Urinary bladder (tissue), 4 donors: Measurements from ENCODE around the gene NPFFR2. TPM values are rescaled to one million over a fixed set of nuclear protein-coding genes. Genes with fewer than 3 reads are reported as not detected.
"Not testable (repeated sequence)": the region's sequence is repeated elsewhere in the genome, so short reads cannot be mapped to it uniquely, and the experiment has no call there.

ENCODE experiments used
- DNase-seq: peaks from one replicate; pipeline ENCODE4 v3.0.0-alpha.2; 2015; ENCODE audit errors: extremely low spot score
- H3K27ac ChIP-seq: one replicate; pipeline ENCODE4 v1.5.1; 2013; ENCODE audit warnings: low read depth, mild to moderate bottlenecking, moderate library complexity
- H3K36me3 ChIP-seq: one replicate; pipeline ENCODE4 v1.6.1; 2013; ENCODE audit warnings: mild to moderate bottlenecking, moderate library complexity; ENCODE audit not compliant: insufficient read depth
- H3K4me1 ChIP-seq: one replicate; pipeline ENCODE4 v1.6.1; 2013; ENCODE audit warnings: mild to moderate bottlenecking, moderate library complexity; ENCODE audit not compliant: insufficient read depth
- H3K4me3 ChIP-seq: one replicate; pipeline ENCODE4 v1.5.1; 2013; ENCODE audit warnings: low read depth, low read length
- WGBS: extraction: QIAGEN DNeasy Blood & Tissue Kit; methylation state at CpG from one replicate; pipeline ENCODE4 v1.1.7; 2013; 5-methylcytosine and 5-hydroxymethylcytosine counted together
- polyA plus RNA-seq: library from polyadenylated mRNA; stranded (reverse); fragments of 200-250 nt; gene quantifications from one replicate; pipeline ENCODE4 v1.2.3, GENCODE V29; 2013
- total RNA-seq: library from RNA; depleted of rRNA; stranded (reverse); fragments of >200 nt; gene quantifications from one replicate; pipeline ENCODE4 v1.2.3, GENCODE V29; 2014
- donor health status: healthy with polysubstance abuse.
- donor health status: healthy.

Gene NPFFR2
- total and polyA plus RNA-seq, 2 donors = 1.6 to 3.3 TPM

DNA sequence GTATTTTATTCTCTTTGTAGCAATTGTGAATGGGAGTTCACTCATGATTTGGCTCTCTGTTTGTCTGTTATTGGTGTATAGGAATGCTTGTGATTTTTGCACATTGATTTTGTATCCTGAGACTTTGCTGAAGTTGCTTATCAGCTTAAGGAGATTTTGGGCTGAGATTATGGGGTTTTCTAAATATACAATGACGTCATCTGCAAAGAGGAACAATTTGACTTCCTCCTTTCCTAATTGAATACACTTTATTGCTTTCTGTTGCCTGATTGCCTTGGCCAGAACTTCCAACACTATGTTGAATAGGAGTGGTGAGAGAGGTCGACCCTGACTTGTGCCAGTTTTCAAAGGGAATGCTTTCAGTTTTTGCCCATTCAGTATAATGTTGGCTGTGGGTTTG is 108.2 kb downstream of the NPFFR2 start:
- not testable (repeated sequence) for H3K4me3 ChIP-seq, H3K4me1 ChIP-seq, H3K27ac ChIP-seq, H3K36me3 ChIP-seq, DNase-seq
- WGBS = 48% methylated on average over 2 of the region's 2 CpGs

DNA sequence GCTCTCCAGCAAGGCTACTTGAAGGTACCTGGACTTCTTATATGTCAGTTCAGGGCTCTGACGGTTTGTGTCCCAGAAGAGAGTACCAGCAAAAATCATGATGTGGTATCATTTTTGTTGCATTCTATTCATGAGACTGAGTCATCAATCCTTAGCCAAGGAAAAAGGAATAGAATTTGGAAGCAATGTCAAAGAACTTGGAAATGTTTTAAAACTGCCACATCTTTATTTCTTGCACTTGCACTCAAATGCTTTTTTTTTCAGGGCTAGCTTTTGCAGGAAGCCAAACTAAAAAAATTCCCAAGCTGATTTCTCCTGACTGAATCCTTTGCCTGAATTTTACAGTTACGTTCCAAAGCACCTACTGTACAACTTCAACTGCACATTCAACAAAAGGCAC is 112.4 kb downstream of the NPFFR2 start:
- Histone ChIP-seq H3K27ac (no peak overlapping the region), H3K4me3 (no peak overlapping the region), H3K4me1 (no peaks in the 10 kb centered on the region), H3K36me3 (no peaks in the 10 kb centered on the region)
- WGBS = 66% methylated on average over 2 of the region's 2 CpGs
- no peak for DNase-seq

DNA sequence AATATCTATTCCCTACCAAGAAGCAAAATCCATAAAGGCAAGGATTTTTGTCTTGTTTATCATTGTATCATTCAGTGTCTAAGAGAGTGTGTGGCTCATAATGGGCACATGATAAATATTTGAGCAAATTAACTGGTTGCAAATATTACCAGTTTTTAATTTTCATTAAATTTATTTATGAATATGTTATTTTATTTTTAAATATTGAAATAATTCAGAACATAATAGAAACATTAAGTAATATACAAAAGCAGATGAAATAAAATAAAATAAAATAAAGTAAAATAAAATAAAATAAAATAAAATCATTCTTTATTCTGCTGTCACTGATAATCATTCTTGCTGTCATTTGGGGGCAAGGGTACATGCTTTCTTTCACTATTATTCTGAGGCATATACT is 120.9 kb downstream of the NPFFR2 start:
- Histone ChIP-seq H3K4me3 (no peak overlapping the region), H3K27ac (no peak overlapping the region), H3K36me3 (no peaks in the 10 kb centered on the region), H3K4me1 (no peaks in the 10 kb centered on the region)
- no peak for DNase-seq

DNA sequence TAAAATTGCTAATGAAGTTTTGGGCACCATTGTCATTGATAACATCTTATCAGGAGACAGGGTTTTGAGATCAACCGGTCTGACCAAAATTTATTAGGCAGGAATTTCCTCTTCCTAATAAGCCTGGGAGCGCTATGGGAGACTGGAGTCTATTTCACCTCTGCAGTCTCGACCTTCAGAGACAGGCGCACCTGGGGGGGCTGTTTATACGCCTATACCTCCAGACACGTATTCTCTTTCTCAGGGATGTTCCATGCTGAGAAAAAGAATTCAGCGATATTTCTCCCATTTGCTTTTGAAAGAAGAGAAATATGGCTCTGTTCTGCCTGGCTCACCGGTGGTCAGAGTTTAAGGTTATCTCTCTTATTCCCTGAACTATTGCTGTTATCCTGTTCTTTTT is 121.8 kb downstream of the NPFFR2 start:
- WGBS = 36% methylated on average over 8 of the region's 8 CpGs
- H3K27ac ChIP-seq, DNase-seq, H3K4me3 ChIP-seq, H3K4me1 ChIP-seq, H3K36me3 ChIP-seq: not testable (repeated sequence)

DNA sequence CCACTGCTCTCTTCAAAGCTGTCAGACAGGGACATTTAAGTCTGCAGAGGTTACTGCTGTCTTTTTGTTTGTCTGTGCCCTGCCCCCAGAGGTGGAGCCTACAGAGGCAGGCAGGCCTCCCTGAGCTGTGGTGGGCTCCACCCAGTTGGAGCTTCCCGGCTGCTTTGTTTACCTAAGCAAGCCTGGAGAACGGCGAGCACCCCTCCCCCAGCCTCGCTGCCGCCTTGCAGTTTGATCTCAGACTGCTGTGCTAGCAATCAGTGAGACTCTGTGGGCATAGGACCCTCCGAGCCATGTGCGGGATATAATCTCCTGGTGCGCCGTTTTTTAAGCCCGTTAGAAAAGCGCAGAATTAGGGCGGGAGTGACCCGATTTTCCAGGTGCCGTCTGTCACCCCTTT is 137.5 kb downstream of the NPFFR2 start:
- H3K4me3 ChIP-seq, H3K36me3 ChIP-seq, H3K4me1 ChIP-seq, DNase-seq, H3K27ac ChIP-seq: not testable (repeated sequence)
- WGBS = 86% methylated on average over 14 of the region's 14 CpGs

DNA sequence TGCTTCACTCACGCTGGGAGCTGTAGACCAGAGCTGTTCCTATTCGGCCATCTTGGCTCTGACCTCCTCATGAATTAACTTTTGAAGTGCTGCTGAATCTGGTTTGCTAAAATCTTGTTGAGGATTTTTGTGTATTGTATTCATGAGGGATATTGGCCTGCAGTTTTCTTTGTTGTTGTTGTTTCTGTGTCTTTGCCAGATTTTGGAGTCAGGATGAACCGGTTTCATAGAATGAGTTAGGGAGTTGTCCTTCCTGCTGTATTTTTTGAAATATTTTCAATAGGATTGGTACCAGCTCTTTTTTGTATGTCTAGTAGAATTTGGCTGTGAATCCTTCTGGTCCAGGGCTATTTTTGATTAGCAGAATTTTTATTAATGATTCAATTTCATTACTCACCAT is 138.1 kb downstream of the NPFFR2 start:
- 87% methylated on average over 3 of the region's 3 CpGs for WGBS
- no peaks in the 10 kb centered on the region for H3K4me1 ChIP-seq
- H3K36me3 ChIP-seq = no peaks in the 10 kb centered on the region
- no peak overlapping the region for H3K4me3 ChIP-seq
- DNase-seq = no peak
- no peak overlapping the region for H3K27ac ChIP-seq

DNA sequence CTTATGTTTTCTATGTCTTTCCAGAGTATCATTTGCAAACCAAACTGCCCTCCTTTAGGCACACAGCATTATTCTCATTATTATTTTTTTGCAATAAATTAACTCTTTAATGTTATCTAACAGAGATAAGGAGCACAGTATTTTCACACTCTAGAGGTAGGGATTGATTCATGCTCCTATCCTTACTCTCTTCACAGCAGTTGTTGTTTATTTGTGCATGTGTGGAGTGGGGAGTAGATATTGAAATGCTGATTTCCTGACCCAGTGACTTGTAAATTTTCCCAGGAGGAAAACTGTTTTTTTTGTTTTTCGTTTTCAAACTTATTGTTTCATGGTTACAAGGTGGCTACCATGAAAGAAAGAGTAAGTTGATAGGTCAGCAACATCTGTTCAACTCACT is 140.0 kb downstream of the NPFFR2 start:
- no peak overlapping the region for H3K4me3 ChIP-seq
- no peaks in the 10 kb centered on the region for H3K4me1 ChIP-seq
- no peak overlapping the region for H3K27ac ChIP-seq
- no peaks in the 10 kb centered on the region for H3K36me3 ChIP-seq
- WGBS = 48% methylated on average over 1 of the region's 1 CpG
- no peak for DNase-seq

DNA sequence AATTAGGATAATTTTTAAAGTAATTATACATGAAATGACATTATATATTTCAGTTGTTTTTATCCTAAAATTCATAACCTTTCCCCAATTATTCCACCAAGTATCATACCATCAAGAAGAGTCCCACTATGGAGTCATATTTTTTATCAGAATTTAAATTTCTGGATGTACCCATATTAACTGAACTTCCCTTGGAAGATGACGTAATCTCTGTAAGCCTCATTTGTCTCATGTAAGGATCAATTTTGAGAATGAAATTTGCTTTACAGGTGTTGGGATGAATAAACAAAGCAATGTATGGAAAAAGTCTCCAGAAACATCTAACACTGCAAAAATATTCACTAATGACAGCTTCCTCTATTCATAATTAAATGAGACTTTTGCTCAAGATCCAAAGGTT is 147.5 kb downstream of the NPFFR2 start:
- Histone ChIP-seq H3K4me1 (no peaks in the 10 kb centered on the region), H3K4me3 (no peak overlapping the region), H3K27ac (no peak overlapping the region), H3K36me3 (no peaks in the 10 kb centered on the region)
- 89% methylated on average over 1 of the region's 1 CpG for WGBS
- DNase-seq = no peak

DNA sequence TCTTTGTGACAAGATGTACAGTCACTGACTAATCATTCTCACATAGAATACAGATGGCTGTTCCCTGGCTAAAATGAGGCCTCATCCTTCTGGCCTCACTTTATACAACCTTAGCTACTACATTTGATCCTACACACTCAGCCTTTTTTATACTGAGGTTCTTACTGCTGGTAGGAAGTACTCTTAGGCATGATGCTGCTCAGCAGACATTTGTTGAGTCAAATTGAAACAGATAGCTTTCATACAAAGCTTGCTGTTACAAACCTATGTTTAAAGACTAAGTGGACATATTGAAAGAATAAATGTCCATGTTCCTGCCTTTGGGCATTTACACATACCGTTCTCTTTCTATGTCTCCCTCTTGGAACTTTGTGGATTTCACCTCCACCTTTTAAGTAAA is 154.9 kb downstream of the NPFFR2 start:
- Histone ChIP-seq H3K4me3 (no peak overlapping the region), H3K4me1 (no peaks in the 10 kb centered on the region), H3K27ac (no peak overlapping the region), H3K36me3 (no peaks in the 10 kb centered on the region)
- WGBS = 86% methylated on average over 1 of the region's 1 CpG
- no peak for DNase-seq

DNA sequence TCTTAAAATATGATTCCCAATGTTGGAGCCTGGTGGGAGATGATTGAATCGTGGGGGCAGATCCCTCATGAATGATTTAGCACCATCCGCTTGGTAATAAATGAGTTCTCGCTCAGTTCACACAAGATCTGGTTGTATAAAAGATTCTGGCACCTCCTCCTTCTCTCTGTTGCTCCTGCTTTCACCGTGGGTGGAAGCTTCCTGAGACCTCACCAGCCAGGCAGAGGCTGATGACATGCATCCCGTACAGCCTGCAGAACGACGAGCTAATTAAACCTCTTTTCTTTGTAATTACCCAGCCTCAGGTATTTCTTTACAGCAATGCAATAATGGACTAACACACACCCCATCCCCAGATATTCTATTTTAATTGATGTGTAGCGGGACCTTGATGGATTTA is 162.2 kb downstream of the NPFFR2 start:
- no peak for DNase-seq
- no peaks in the 10 kb centered on the region for H3K4me1 ChIP-seq
- no peaks in the 10 kb centered on the region for H3K36me3 ChIP-seq
- H3K4me3 ChIP-seq = no peak overlapping the region
- no peak overlapping the region for H3K27ac ChIP-seq
- 79% methylated on average over 8 of the region's 8 CpGs for WGBS

DNA sequence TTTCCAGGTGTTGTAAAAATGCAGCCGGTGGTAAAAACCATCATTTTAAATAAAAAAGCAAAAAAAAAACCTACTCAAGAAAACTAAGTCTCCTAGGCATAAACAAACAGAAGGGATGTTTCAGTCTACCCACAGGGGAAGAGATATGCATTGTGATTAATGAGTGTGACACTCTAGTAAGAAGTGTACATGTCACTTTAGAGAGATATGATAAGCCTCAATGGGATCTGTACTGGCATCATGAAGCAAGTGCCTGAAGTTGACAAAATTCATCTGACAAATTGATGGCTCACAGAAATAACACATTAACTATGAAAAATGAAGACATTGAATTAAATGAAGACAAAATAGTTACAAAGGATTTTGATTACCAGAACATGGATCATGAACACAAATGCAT is 162.7 kb downstream of the NPFFR2 start:
- H3K36me3 ChIP-seq = no peaks in the 10 kb centered on the region
- no peaks in the 10 kb centered on the region for H3K4me1 ChIP-seq
- WGBS = 68% methylated on average over 1 of the region's 1 CpG
- H3K27ac ChIP-seq = no peak overlapping the region
- no peak for DNase-seq
- H3K4me3 ChIP-seq = no peak overlapping the region

Other genes with a start within 250 kb of the NPFFR2 start
- not detected for gene GC, start 247.9 kb upstream of the NPFFR2 start, total RNA-seq
- gene GC, start 247.9 kb upstream of the NPFFR2 start, polyA plus RNA-seq = 1.5 TPM